ENCODE measurements around the gene SGK1.
"Not testable (repeated sequence)": the region's sequence is repeated elsewhere in the genome, so short reads cannot be mapped to it uniquely, and the experiment has no call there.

SGK1 gene

DNA sequence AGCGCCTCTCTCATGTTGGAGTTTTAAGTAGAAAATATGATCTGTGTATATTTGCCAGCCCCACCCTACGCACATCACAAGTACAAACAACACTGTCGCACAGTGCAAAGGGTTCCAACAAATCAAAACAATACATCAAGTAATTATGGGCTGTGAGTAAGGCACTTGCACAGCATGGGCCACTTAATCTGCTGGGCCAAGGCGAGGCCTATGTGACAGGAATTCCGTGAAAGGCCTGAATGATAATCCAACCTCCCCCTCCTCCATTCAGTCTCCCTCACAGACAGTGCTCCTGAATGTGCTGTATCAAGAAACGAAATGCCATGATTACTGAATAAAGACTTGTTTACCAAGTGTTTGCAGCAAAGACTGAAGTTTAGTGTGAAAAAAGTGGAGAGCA is 135.4 kb downstream of the SGK1 start:
- Histone ChIP-seq H2AFZ (ENCODE audit: low read length) (no peak overlapping the region), H3K27ac (ENCODE audit: low read depth, low read length, poor library complexity, severe bottlenecking) (no peak overlapping the region), H4K20me1 (ENCODE audit: insufficient read depth, low read length) (no peaks in the 10 kb centered on the region), H3K4me3 (ENCODE audit: low read depth, low read length, poor library complexity, severe bottlenecking) (no peak overlapping the region), H3F3A (ENCODE audit: insufficient read depth, low read length) (no peaks in the 10 kb centered on the region), H3K9me3 (ENCODE audit: low read length) (no peaks in the 10 kb centered on the region), H3K9me2 (ENCODE audit: low read depth, low read length) (no peaks in the 10 kb centered on the region), H3K4me1 (ENCODE audit: insufficient read depth, low read length, severe bottlenecking) (peaks cover 8% of the 10 kb centered on the region), H3K36me3 (ENCODE audit: insufficient read depth, low read length) (no peaks in the 10 kb centered on the region), H3K4me2 (ENCODE audit: low read length) (no peak overlapping the region), H3K79me2 (ENCODE audit: insufficient read depth, low read length) (no peaks in the 10 kb centered on the region), H3K9ac (ENCODE audit: low read length) (no peak overlapping the region), H3K27me3 (ENCODE audit: insufficient read depth, low read length) (no peaks in the 10 kb centered on the region; the same call in 1 of the 2 replicates)
- TF ChIP-seq, protein P1, sequence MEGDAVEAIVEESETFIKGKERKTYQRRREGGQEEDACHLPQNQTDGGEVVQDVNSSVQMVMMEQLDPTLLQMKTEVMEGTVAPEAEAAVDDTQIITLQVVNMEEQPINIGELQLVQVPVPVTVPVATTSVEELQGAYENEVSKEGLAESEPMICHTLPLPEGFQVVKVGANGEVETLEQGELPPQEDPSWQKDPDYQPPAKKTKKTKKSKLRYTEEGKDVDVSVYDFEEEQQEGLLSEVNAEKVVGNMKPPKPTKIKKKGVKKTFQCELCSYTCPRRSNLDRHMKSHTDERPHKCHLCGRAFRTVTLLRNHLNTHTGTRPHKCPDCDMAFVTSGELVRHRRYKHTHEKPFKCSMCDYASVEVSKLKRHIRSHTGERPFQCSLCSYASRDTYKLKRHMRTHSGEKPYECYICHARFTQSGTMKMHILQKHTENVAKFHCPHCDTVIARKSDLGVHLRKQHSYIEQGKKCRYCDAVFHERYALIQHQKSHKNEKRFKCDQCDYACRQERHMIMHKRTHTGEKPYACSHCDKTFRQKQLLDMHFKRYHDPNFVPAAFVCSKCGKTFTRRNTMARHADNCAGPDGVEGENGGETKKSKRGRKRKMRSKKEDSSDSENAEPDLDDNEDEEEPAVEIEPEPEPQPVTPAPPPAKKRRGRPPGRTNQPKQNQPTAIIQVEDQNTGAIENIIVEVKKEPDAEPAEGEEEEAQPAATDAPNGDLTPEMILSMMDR (IDR thresholded peaks at IDR 0.05; ENCODE audit: low read length) = no peak
- no peak for TF ChIP-seq EZH2 (IDR thresholded peaks at IDR 0.05; ENCODE audit: borderline replicate concordance, low read length)

DNA sequence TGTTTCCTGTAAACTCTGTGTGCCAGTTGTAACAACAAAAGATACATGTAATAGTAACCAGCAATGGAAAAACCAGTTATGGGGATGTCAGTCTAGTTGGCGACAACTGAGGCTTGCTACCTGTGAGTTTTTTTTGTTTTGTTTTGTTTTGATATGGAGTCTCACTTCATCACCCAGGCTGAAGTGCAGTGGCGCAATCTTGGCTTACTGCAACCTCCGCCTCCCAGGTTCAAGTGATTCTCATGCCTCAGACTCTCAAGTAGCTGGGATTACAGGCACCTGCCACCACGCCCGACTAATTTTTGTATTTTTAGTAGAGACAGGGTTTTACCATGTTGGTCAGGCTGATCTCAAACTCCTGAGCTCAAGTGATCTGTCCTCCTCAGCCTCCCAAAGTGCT is 136.2 kb downstream of the SGK1 start:
- H3K27ac ChIP-seq (ENCODE audit: low read depth, low read length, poor library complexity, severe bottlenecking); H4K20me1 ChIP-seq (ENCODE audit: insufficient read depth, low read length); H3K4me1 ChIP-seq (ENCODE audit: insufficient read depth, low read length, severe bottlenecking); H3K36me3 ChIP-seq (ENCODE audit: insufficient read depth, low read length); H2AFZ ChIP-seq (ENCODE audit: low read length); H3K9ac ChIP-seq (ENCODE audit: low read length); H3K4me2 ChIP-seq (ENCODE audit: low read length); H3K9me2 ChIP-seq (ENCODE audit: low read depth, low read length); H3K27me3 ChIP-seq (ENCODE audit: insufficient read depth, low read length); H3F3A ChIP-seq (ENCODE audit: insufficient read depth, low read length); H3K4me3 ChIP-seq (ENCODE audit: low read depth, low read length, poor library complexity, severe bottlenecking); H3K79me2 ChIP-seq (ENCODE audit: insufficient read depth, low read length); H3K9me3 ChIP-seq (ENCODE audit: low read length): not testable (repeated sequence)

DNA sequence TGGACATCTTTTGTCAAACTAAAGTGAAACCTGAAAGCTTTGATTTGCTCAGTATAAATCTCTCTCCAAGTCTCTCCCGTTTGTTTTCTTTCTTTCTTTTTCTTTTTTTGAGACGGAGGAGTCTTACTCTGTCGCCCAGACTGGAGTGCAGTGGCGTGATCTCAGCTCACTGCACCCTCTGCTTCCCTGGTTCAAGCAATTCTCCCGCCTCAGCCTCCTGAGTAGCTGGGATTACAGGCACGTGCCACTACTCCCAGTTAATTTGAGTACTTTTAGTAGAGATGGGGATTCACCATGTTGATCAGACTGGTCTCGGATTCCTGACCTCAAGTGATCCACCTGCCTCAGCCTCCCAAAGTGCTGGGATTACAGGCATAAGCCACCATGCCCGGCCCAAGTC is 136.7 kb downstream of the SGK1 start:
- not testable (repeated sequence) for H3K9ac ChIP-seq (ENCODE audit: low read length); H3K4me2 ChIP-seq (ENCODE audit: low read length)

DNA sequence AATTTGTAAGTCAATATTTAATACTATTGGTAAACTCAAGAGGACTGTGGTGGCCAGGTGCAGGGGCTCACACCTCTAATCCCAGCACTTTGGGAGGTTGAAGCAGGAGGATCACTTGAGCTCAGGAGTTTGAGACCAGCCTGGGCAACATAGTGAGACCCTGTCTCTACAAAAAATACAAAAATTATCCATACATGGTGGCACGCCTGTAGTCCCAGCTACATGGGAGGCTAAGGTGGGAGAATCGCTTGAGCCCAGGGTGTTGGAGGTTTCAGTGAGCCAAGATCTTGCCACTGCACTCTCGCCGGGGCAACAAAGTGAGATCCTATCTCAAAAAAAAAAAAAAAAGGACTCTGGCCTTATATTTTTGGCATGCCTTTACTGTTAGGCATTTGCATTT is 137.4 kb downstream of the SGK1 start:
- not testable (repeated sequence) for H3K36me3 ChIP-seq (ENCODE audit: insufficient read depth, low read length)
- peaks cover 18% of the 10 kb centered on the region for H3K4me1 ChIP-seq (ENCODE audit: insufficient read depth, low read length, severe bottlenecking)

More for the DNA sequence above, 136.7 kb downstream of the SGK1 start:
- not testable (repeated sequence) for H3K27ac ChIP-seq (ENCODE audit: low read depth, low read length, poor library complexity, severe bottlenecking); H3F3A ChIP-seq (ENCODE audit: insufficient read depth, low read length); H2AFZ ChIP-seq (ENCODE audit: low read length); H3K79me2 ChIP-seq (ENCODE audit: insufficient read depth, low read length); H3K36me3 ChIP-seq (ENCODE audit: insufficient read depth, low read length); H3K9me2 ChIP-seq (ENCODE audit: low read depth, low read length); H4K20me1 ChIP-seq (ENCODE audit: insufficient read depth, low read length); H3K9me3 ChIP-seq (ENCODE audit: low read length); H3K27me3 ChIP-seq (ENCODE audit: insufficient read depth, low read length); H3K4me3 ChIP-seq (ENCODE audit: low read depth, low read length, poor library complexity, severe bottlenecking)
- H3K4me1 ChIP-seq (ENCODE audit: insufficient read depth, low read length, severe bottlenecking) = peaks cover 11% of the 10 kb centered on the region

More for the DNA sequence above, 137.4 kb downstream of the SGK1 start:
- not testable (repeated sequence) for H3K79me2 ChIP-seq (ENCODE audit: insufficient read depth, low read length); H3K4me3 ChIP-seq (ENCODE audit: low read depth, low read length, poor library complexity, severe bottlenecking); H3K27ac ChIP-seq (ENCODE audit: low read depth, low read length, poor library complexity, severe bottlenecking); H3K27me3 ChIP-seq (ENCODE audit: insufficient read depth, low read length); H3F3A ChIP-seq (ENCODE audit: insufficient read depth, low read length); H3K9me2 ChIP-seq (ENCODE audit: low read depth, low read length); H2AFZ ChIP-seq (ENCODE audit: low read length); H3K9ac ChIP-seq (ENCODE audit: low read length); H4K20me1 ChIP-seq (ENCODE audit: insufficient read depth, low read length); H3K9me3 ChIP-seq (ENCODE audit: low read length); H3K4me2 ChIP-seq (ENCODE audit: low read length)
